CD4-positive, alpha-beta T cell treated with Interleukin-6 for 4 hours (primary cell): ENCODE measurements around the gene UCHL1.
A peak's percentile ranks its signal among the peaks of the same experiment; 100 is the strongest.
"Not testable (repeated sequence)": the region's sequence is repeated elsewhere in the genome, so short reads cannot be mapped to it uniquely, and the experiment has no call there.

ENCODE experiments used
- DNase-seq: peaks from one replicate; pipeline ENCODE4 v3.0.0-alpha.2; 2020; ENCODE audit warnings: mixed read lengths

The UCHL1 gene

DNA sequence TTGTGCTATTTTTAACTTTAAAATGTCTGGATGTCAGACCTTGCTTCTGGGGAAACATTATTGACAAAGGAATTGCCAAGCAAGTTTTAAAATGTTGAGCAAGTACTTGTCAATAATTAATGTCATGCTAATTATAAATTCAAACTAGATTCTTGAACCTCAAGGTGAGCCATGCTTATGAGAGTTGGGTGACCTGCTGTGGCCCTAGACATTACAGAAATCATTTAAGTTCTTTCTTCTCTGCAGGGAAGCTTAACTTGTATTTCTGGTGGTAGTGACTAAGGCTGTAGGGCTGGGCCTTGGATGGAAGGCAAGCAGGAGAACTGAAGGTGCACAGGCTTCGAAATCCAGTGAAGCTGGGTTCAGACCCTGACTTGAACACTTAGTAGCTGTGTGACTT lies 14.8 kb upstream of the UCHL1 start:
- DNase-seq: no peak

DNA sequence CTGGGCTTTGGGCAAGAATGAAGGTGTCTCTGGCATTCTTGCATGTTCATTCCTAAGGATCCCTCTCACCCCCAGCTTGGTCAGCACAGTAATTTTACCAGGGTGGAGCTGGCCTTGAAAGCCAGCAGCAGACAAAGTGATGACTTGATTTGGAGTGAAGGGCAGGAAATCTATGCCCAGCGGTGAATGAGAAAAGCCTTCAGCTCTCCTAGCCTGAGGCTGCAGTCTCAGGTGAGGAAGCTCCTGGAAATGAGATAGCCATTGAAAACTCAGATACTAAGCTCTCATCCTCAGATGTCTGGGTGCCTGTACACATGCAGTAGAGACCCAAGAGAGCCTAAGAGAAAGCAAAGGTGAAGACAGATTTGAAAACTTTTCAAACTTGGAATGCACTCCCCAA lies 10.7 kb upstream of the UCHL1 start:
- DNase-seq: no peak

DNA sequence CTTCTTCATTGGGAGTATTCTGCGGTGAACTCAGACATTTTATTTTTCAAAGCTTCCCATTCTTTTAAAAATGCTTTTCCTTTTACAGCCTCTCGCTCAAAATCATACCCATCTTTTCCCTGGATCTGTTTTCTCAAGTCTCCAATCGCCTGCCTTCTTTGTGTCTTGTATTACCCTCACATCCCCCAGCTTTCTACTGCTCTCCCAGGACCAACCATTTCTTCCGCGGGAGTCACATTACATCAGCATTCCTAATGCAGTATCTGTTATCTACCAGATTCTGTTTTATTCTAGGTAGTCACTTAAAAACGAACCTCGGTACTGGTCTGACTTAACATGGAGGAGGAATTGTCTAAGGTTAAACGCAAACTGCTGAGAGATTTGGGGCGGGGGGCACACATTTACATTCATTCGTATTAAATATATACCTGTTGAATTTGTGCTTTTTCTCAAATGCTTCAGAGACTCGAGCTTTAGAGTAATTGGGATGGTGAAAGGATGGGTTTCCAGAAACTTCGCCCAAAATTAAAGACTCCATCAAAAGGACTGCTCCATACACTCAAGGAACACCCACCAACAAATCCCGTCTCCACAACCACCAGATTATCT lies 493 bp upstream of the UCHL1 start:
- DNase-seq: no peak

DNA sequence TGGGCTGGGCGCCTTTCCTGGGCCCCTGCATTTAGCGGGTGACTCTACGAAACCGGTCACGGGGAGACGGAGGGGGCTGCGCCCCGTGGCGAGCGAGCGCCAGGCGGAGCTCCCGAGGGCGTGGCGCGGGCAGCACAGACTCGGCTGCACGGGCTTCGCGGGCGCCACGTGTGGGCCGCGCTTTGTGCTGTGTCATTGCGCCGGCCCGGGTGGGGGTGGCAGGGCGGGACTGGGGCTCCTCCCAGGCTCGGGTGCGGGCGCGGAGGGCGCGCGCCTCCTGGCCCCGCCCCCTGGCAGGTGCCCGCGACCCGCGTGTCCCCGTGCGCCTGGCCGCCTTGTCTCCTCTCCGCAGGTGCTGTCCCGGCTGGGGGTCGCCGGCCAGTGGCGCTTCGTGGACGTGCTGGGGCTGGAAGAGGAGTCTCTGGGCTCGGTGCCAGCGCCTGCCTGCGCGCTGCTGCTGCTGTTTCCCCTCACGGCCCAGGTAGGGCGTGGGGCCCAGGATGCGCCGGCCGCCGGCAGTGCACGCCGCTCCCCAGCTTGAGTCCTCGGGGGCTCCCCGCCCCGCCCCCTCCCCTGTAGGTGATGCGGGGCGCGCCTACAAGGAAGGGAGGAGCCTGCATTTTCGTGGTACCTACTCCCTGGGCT lies 651 bp downstream of the UCHL1 start:
- DNase-seq: peak; percentile 4

DNA sequence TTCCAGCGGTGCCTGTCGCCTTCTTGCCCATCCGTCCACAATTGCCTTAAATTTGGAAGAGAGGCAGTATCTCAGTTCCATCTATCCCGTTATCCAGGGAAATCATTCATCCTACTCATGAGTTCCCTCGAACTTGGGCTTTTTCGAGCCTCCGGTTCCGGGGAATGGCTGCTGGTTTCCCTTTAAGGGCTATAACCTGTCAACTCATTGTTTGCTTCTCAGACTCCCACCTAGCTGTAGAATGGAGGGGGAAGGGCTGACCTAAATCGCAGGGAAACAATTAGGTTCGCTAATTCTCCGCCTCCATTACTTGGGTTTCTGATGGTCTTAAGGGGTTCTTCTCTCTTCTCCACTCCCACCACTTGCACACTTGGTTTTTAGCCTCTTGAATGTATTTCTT lies 1.2 kb downstream of the UCHL1 start:
- no peak for DNase-seq

DNA sequence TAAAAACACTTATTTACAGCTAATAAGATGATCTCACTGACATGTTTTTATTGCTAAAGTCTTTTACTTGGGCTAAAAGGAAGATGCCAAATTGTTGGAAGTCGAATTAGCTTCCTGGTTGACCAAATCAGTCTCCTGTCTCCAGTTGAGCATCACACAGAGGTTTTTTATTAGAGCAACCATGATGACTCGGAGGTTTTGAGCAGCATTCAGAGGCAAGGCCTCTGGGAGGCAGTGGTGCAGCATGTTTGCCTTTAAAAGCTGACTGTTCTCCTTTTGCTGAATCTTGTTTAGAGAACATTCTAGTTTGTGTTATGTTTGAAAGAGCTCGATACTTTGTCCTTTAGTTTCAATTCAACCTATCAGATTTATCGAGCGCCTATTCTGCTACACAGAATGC lies 2.1 kb downstream of the UCHL1 start:
- DNase-seq: no peak

DNA sequence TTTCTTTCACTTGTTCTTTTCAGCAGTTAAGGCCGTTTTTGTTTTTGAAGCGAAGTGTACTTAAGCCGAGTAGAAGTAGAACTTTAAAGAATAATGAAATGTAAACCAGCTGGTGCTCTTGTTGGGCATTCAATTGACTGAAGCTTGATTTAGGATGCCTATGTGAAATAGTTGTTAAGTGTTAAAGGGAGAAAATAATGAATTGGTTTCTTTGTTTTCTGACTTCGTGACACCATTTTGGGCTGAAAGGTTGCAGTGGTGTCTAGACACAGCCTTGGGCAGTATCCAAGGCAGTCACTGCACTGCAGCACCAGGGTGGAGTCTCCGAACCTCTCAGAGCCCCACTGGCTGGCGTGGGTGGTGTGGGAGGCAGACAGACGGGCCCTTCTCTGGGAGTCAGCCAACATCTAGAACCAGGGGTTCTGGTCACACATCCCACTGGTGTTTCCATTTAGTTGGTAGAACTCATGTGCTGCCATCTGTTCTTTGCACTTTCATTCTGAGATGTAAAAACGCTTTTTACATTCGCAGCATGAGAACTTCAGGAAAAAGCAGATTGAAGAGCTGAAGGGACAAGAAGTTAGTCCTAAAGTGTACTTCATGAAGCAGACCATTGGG lies 3.5 kb downstream of the UCHL1 start:
- DNase-seq: no peak

DNA sequence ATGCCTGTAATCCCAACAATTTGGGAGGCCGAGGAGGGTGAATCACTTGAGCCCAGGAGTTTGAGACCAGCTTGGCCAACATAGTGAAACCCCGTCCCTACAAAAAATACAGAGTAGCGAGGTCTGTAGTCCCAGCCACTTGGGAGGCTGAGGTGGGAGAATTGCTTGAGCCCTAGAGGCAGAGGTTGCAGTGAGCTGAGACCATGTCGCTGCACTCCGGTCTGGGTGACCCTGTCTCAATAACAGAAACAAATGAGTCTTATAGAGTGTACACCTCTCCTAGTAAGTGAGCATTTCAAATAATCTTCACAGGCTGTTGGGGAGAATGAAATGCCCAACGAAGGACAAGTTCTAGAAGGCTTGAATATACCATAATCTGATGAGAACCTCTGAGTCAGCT lies 5.5 kb downstream of the UCHL1 start:
- DNase-seq: no peak

DNA sequence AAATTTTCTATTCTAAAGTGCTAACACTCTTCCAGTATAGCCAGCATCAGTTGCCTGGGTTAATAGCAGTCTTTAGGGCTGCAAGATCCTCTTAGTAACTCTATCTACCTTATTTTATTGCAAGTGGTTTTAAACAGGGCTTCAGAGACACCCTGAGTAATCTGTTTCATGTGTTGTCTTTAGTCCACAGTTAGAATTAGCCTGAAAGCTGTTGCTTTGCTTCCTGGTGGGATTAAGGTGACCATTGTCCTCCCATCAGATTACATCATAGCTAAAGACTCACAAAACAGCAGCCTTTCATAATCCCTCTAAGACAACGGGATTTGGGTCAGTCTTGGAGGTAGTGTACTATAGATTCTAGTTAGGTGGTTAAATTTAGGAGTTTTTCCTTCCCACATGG lies 7.5 kb downstream of the UCHL1 start:
- DNase-seq: no peak

DNA sequence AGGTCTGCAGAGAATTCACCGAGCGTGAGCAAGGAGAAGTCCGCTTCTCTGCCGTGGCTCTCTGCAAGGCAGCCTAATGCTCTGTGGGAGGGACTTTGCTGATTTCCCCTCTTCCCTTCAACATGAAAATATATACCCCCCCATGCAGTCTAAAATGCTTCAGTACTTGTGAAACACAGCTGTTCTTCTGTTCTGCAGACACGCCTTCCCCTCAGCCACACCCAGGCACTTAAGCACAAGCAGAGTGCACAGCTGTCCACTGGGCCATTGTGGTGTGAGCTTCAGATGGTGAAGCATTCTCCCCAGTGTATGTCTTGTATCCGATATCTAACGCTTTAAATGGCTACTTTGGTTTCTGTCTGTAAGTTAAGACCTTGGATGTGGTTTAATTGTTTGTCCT lies 11.3 kb downstream of the UCHL1 start:
- no peak for DNase-seq

DNA sequence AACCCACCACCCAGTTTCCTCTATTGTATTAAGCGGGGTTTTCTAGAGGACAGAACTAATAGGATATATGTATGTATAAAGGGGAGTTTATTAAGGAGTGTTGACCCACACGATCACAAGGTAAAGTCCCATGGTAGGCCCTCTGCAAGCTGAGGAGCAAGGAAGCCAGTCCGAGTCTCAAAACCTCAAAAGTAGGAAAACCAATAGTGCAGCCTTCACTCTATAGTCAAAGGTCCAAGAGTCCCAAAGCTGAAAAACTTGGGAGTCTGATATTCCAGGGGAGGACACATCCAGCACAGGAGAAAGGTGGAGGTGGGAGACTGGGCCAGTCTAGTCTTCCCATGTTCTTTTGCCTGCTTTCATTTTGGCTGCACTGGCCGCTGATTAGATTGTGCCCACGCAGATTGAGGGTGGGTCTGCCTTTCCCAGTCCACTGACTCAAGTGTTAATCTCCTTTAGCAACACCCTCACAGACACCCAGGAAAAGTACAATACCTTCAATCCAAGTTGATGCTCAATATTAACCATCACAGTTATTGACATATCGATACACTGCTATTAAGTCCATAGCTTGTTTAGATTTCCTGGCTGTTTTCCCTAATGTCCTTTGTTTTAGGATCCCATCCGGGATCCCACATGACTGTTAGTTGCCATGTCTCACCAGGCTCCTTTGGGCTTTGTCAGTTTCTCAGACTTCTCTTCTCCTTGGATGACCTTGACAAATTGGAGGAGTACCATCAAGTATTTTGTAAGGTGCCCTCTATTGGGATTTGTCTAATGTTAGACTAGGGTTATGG lies 12.2 kb downstream of the UCHL1 start:
- no peak for DNase-seq

DNA sequence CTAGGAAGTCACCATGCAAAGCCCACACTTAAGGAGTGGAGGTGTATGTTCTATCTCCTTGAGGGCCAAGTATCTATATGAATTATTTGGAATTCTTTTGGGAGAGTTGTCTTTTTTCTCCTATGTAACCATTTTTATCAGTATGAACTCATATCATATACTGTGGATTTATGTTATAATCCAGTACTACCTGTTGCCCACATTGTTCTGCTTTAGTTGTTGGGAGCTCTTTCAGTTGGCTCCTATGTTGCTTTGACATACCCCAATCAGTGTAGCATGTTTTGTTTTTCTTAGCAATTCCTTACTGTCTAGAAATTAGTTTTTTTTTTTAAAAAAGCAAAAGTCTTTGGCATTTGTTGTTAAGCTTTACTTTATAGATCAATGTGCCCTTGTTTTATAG lies 13.0 kb downstream of the UCHL1 start:
- DNase-seq: no peak

DNA sequence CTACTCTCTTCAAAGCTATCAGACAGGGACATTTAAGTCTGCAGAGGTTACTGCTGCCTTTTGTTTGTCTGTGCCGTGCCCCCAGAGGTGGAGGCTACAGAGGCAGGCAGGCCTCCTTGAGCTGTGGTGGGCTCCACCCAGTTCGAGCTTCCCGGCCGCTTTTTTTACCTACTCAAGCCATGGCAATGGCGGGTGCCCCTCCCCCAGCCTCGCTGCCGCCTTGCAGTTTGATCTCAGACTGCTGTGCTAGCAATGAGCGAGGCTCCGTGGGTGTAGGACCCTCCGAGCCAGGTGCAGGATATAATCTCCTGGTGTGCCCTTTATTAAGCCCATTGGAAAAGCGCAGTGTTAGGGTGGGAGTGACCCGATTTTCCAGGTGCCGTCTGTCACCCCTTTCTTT lies 19.2 kb downstream of the UCHL1 start:
- not testable (repeated sequence) for DNase-seq

DNA sequence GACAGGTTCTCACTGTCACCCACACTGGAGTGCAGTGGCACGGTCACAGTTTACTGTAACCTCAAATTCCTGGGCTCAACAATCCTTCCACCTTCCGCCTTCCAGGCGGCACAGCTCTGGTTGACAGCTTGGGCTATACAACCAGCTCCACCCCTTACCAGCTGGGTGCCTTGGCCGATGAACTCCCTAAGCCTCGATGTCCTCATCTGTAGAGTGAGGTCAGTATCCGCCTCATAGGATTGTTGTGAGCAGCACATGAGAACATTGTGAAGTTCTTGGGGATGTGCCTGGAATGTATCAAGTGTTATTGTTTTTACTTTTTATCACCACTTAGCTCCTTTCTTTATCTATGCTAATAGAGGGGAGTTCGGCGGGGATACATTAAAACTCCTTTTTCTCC lies 23.3 kb downstream of the UCHL1 start:
- DNase-seq: no peak

DNA sequence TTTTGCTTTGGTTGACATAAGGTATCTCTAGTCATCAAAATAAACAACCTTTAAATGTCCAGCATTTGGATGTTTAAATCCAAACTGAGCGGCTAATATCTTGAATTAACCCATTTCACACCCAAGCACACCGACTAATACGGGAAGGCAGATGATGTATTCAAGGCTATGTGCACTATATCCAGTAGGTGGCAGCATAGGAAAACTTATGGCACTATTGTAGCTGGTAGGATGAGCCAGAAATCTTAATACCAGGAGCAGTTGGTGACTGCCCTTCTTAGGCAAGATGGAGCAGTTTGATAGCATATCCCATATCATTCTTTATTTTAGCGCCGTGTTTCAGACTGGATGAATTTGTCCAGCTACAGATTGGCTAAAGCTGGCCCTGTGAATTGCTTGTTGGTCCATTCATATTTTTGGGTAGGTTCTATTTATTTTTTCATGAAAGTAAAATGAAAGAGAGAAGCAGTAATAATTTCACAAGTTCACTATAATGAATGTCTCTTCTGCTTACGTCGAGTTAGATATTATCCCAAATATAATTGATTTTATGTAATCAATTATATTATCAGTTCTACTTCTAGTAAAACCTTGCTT lies 24.4 kb downstream of the UCHL1 start:
- peak; percentile 15 for DNase-seq

DNA sequence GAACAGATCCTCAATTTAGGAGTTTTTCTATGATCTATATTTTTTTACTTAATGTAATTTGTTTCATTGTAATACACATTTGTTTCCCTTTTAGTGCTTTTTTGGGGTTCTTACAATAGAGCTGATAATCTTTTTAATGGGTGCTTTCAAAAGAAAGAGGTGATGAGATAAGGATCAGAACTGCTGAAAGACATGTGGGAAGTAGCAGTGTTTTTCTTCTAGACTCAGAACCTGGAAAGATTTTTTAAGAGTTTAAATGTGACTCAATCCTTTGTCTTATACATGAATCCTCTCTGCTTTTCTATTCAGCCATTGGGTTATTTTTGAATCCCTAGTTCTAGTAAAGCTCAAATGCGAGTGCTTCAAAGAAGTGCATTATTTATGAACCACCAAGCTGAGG lies 25.6 kb downstream of the UCHL1 start:
- DNase-seq: no peak

DNA sequence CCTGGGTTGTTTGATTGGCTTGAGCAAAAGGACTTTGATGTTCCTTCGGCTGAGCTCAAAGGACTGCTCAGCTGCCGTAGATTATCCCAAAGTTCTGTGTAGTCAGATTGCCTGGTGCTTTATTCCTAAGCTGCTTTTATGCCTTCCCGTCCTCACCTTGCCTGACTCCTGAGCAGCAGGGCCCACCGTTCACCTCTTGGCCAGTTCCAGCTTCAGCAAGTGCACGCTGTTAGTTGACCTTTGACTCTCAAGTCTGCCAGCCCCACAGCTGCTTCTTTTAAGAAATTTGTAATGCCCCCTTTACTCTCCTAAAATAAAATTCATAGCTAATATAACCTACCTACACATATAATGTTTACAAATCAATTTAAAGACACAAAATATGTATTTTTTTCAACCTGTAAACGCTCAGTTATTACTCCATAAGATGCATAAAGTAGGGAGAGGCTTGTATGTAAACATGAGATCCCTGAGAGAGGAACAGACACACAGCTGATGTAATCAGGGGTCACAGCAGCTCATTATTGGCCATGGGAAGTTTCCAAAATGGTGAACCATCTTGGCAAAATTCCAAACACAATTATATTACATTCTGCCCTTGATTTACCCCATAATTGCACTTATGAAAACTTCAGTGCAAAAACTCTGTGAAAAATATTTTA lies 28.6 kb downstream of the UCHL1 start:
- no peak for DNase-seq

DNA sequence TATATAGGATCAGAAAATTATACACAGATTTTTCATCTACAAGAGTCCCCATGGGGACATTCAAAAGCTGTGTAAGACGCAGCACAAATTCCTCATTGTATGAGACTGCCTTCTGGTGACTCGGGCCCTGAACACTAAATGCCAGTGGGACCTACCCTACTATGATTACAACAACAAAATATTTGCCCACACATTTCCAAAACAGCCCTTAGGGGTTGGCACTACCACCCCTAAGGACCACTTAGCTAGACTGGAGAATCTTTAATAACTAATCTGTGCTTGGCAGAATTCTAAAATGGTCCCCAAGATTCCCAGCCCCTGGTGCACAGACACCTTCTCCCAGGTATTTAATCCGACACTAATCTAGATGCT lies 29.1 kb downstream of the UCHL1 start:
- no peak for DNase-seq

DNA sequence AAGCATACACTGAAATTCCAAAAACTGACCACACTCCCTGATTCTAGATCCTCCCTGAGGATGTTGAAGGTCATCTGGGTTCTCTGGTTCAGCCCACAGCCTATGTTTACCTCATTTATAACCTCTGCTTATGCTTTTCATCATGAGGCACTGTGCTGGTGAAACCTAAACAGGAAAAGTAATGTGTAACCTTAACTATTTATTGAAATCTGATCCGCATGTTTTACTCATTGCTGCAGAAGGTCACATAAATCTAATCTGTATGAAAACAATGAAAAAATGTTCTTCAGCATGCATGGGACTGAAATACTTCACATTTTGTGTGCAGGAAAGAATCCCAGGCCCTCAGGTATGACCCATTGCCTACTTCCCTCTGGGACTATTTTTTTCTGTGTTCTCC lies 30.3 kb downstream of the UCHL1 start:
- DNase-seq: no peak

DNA sequence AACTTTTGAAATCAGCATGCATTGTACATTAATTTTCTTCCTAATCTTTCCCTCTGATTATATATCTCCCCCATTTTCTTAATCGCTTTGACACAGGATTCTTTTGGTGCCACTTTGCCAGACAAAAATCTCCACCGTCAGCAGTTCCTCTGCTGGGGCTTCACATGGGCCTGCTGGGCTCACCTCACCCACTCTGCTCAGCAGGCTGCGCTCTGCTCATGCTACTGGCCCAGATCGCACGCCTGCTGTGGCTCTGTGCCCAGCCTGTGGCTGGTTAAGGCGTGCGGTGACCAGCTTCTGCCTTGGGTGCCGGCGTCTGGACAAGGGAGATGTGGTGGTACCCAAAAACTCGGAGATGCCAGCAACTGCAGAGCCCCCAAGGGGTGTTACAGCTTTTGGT lies 31.1 kb downstream of the UCHL1 start:
- DNase-seq: no peak

DNA sequence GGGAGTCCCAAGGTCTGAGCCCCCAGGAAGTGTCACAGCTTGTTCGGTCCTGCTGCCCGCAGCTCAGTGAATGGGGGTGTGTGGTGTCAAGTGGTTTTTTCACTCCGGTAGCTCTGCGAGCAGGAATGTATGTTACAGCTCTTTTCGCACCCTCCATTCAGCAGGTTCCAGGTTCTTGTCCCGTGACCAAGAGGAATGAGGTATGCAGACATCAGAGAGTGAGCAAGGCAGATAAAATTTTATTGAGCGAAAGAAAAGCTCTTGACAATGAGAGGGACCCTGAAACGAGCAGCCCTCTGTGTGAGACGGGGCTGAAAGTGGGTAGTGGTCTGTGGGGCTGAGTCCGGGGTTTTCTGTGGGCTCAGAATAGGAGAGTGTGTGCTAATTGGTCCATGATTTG lies 31.5 kb downstream of the UCHL1 start:
- no peak for DNase-seq

DNA sequence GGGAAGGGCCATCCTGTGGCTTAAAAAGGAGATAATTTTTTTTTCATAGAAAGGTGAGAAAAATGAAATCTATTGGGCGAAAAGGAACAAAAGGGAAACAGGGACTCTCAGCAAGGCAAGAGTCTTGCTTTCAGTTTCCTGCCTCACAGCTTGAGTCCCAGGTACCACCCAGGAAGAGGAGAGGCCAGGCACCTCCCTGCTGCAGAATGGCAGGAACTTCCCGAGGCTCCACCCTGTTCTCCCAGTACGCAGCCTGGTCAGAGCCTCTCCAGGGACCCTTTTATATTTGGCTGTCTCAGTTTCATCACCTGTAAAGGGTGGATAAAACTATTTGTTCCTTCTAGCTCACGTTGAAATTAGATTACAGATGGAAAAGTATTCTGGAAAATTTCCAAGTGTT lies 33.8 kb downstream of the UCHL1 start:
- DNase-seq: no peak

DNA sequence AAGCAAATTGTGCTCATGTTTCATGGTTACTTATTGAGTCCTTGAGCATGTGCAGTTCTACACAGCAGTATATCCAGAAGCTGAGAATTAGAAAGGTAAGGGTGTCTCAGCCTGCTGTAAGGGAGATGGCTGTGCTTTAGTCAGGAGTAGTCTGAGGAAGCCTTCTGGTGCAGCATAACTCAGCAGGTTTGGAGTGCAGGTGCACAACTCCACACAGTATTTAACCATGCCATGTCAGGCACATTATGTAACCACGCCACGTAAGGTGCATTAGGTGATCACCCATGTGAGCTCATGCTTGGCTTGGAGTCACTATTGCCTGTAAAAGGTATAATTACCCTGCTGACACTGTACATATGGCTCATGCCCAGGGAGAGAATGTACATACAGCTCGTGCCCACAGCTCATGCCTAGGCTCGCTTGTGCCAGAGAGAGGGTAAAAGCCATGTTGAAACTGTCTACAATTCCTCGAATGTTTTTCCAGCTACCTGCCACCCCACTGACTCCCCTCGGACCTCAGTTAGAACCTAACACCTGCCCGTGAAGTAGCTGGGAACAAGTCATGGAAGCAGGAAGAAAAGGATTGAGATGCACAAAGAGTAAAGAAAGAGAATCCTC lies 37.8 kb downstream of the UCHL1 start:
- no peak for DNase-seq
